ENCODE measurements around the gene DDX20.

The DDX20 gene

DNA sequence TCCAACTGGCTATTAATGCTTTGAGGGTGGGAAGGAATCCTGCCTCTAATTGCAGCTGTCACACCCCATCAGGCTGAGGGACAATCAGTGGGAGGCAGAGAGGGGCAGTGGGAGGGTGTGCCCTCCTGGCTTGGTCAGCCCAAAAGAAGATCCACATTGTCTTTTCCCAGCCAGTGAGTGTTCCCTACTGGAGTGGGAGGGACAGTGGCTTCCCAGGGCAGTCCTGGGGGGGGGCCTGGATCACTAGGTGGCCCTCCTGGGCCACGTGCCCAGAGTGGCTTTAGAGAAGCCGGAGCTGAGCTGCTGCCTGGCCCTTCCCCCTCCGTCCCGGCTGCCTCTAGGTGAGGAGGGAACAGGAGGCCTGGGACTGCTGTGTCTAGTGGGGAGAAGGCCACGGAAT is 30.5 kb upstream of the DDX20 start:
- TF ChIP-seq, protein P1, sequence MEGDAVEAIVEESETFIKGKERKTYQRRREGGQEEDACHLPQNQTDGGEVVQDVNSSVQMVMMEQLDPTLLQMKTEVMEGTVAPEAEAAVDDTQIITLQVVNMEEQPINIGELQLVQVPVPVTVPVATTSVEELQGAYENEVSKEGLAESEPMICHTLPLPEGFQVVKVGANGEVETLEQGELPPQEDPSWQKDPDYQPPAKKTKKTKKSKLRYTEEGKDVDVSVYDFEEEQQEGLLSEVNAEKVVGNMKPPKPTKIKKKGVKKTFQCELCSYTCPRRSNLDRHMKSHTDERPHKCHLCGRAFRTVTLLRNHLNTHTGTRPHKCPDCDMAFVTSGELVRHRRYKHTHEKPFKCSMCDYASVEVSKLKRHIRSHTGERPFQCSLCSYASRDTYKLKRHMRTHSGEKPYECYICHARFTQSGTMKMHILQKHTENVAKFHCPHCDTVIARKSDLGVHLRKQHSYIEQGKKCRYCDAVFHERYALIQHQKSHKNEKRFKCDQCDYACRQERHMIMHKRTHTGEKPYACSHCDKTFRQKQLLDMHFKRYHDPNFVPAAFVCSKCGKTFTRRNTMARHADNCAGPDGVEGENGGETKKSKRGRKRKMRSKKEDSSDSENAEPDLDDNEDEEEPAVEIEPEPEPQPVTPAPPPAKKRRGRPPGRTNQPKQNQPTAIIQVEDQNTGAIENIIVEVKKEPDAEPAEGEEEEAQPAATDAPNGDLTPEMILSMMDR (IDR thresholded peaks at IDR 0.05; ENCODE audit: borderline replicate concordance, control extremely low read depth, extremely low read depth, insufficient read depth, missing control alignments), result no peak
- DNase-seq (ENCODE audit: low spot score), result no peak
- in situ Hi-C loops (cut with MboI; ENCODE audit: low sequenced_read_pairs, unreplicated experiment), result no loop called here

DNA sequence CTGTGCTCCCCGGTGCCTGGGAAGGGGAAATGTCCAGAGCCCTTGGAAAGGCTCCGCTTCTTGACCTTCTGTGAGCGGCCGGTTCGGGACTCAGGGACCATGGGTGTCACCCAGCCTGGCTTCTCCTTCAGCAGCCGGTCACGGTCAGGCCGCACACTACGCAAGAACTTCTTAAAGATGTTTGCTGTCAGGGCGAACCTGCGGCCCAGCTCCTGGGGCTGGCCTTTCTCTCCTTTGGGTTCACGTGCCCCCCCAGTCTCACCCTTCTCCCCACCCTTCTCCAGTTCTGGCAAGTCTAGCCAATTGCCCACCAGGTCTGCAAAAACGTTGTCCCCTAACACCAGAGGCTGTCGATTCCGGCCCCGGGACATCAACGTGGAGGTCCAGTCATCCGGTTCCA is 28.6 kb upstream of the DDX20 start:
- TF ChIP-seq, protein P1 (IDR thresholded peaks at IDR 0.05; ENCODE audit: borderline replicate concordance, control extremely low read depth, extremely low read depth, insufficient read depth, missing control alignments), result no peak
- in situ Hi-C loops (cut with MboI; ENCODE audit: low sequenced_read_pairs, unreplicated experiment), result no loop called here
- no peak for DNase-seq (ENCODE audit: low spot score)

DNA sequence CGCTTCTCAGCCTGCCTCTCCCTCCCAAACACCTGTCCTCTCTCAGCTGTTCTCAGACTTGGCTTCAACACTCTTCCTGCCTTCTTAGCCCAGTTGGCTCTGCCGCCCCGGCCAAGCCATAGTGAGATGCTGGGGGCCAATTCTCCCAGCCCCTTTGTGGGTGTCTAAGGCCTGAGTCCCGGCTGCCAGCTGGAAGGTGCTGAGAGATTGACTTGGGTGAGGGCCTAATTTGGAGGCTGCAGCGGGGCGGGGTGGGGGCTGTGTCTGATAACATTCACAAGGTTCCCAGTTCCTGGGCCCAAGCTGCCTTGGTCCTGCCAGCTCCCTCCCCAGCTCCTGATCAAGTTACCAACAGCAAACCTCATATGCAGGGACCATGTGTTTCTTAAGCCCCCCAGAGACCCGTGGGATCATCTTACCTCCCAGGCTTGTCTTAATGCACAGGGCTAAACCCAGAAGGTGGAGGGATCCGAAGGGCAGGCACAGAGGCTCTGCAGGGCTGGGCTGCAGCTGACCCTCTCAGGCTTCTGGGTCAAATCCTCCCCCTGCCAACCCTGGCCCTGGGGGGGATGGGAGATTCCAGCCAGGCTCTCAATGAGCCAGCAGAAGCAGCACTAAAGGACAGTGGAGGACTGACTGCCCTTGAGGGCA is 26.3 kb upstream of the DDX20 start:
- in situ Hi-C loops (cut with MboI; ENCODE audit: low sequenced_read_pairs, unreplicated experiment), result no loop called here
- TF ChIP-seq, protein P1 (IDR thresholded peaks at IDR 0.05; ENCODE audit: borderline replicate concordance, control extremely low read depth, extremely low read depth, insufficient read depth, missing control alignments), result no peak
- DNase-seq (ENCODE audit: low spot score), result no peak

DNA sequence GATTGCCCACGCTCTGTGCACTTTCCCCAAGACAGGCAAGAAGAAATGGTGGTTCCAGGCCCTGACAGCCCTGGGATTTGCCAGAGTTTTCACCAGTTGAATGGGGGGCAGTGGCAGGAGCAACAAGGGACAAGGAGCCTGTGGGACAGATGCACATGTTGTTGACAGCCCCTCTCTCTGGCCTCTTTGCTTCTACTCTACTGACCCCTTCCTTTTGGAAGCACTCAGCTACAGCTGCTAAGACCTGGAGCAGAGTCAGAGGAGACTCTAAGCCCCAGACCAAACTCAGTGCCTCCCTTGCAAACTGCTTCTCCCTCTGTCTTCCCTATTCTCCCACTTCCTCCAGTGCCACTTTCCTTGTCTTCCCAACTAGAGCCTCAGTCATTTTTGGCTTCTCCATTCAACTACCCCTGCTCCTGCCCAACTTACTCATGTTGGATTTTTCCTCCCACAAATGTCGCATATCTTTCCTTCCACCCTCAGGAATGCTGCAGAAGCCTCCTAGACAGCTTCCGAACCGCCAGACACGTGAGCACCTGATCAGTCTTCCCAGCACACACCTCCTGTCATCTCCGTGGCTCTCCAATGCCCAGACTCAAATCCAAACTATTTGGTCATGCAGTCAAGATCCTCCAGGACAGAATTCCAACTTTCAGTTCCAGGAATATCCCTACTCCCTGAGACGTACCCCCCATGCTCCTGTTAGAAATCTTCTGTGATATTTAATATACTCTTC is 25.6 kb upstream of the DDX20 start:
- no peak for DNase-seq (ENCODE audit: low spot score)
- TF ChIP-seq, protein P1 (IDR thresholded peaks at IDR 0.05; ENCODE audit: borderline replicate concordance, control extremely low read depth, extremely low read depth, insufficient read depth, missing control alignments), result no peak
- in situ Hi-C loops (cut with MboI; ENCODE audit: low sequenced_read_pairs, unreplicated experiment), result no loop called here

DNA sequence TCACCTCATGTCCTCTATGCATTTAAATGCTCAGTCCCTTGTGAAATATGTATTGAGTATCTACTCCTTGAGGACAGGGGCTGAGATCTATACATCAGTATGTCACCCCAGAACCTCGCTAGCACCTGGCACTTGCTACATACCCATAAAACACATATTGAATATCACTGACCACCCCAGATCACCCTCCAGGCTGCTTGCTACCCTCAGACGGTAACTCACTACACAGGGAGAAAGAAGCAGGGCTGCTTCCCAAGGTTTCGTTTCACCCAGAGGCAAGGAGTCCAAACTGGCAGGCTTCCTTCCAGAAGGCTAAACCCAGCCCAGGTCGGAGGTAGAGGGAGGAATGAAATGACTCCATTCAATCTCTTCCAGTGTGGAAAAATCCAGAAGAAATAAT is 25.0 kb upstream of the DDX20 start:
- in situ Hi-C loops (cut with MboI; ENCODE audit: low sequenced_read_pairs, unreplicated experiment), result no loop called here

GRCh38 chr1:111731956-111732355 is 23.7 kb upstream of the DDX20 start:
- TF ChIP-seq, protein P1 (IDR thresholded peaks at IDR 0.05; ENCODE audit: borderline replicate concordance, control extremely low read depth, extremely low read depth, insufficient read depth, missing control alignments), result no peak
- in situ Hi-C loops (cut with MboI; ENCODE audit: low sequenced_read_pairs, unreplicated experiment), result no loop called here
- DNase-seq (ENCODE audit: low spot score), result no peak

More for the DNA sequence above, 25.0 kb upstream of the DDX20 start:
- TF ChIP-seq, protein P1 (IDR thresholded peaks at IDR 0.05; ENCODE audit: borderline replicate concordance, control extremely low read depth, extremely low read depth, insufficient read depth, missing control alignments), result no peak
- no peak for DNase-seq (ENCODE audit: low spot score)

Data from GM13976 (cell line).